Measurements from ENCODE around the gene KCNK5. TPM values are rescaled to one million over a fixed set of nuclear protein-coding genes. Genes with fewer than 3 reads are reported as not detected.

The KCNK5 gene
- total and polyA plus RNA-seq, 9 of the 15 experiments (the other 6 are each of a cell fraction or from before 2014, with no cell fraction given): 1.5 to 45.8 (median 25.8) TPM

GRCh38 chr6:39189915-39190544, 39.2 kb downstream of the KCNK5 start:
- peak; percentile 58 to 73 (median 64) for DNase-seq (ENCODE audit: extremely low read depth in 1 of 4, low spot score in 3 of 4)
- in situ Hi-C loops (cut with MboI): no loop called here
- TF ChIP-seq NR1H2 (CRISPR knock-in tag; IDR thresholded peaks at IDR 0.05) (no peak), ETS2 (tag; IDR thresholded peaks at IDR 0.05; ENCODE audit: borderline replicate concordance, poor library complexity, severe bottlenecking) (no peak), ELK3 (CRISPR knock-in tag; IDR thresholded peaks at IDR 0.05) (no peak), CBX8 (IDR thresholded peaks at IDR 0.05; ENCODE audit: borderline replicate concordance, extremely low read depth, low read depth, low read length, poor library complexity, severe bottlenecking) (no peak), GABPA (tag; conservative IDR thresholded peaks at IDR 0.05; ENCODE audit: low read depth) (no peak), ZC3H4 (CRISPR knock-in tag; IDR thresholded peaks at IDR 0.05; ENCODE audit: borderline replicate concordance) (no peak)
- TF ChIP-seq, protein P1, sequence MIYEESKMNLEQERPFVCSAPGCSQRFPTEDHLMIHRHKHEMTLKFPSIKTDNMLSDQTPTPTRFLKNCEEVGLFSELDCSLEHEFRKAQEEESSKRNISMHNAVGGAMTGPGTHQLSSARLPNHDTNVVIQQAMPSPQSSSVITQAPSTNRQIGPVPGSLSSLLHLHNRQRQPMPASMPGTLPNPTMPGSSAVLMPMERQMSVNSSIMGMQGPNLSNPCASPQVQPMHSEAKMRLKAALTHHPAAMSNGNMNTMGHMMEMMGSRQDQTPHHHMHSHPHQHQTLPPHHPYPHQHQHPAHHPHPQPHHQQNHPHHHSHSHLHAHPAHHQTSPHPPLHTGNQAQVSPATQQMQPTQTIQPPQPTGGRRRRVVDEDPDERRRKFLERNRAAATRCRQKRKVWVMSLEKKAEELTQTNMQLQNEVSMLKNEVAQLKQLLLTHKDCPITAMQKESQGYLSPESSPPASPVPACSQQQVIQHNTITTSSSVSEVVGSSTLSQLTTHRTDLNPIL (CRISPR knock-in tag; IDR thresholded peaks at IDR 0.05): no peak
- TF ChIP-seq, protein P2, sequence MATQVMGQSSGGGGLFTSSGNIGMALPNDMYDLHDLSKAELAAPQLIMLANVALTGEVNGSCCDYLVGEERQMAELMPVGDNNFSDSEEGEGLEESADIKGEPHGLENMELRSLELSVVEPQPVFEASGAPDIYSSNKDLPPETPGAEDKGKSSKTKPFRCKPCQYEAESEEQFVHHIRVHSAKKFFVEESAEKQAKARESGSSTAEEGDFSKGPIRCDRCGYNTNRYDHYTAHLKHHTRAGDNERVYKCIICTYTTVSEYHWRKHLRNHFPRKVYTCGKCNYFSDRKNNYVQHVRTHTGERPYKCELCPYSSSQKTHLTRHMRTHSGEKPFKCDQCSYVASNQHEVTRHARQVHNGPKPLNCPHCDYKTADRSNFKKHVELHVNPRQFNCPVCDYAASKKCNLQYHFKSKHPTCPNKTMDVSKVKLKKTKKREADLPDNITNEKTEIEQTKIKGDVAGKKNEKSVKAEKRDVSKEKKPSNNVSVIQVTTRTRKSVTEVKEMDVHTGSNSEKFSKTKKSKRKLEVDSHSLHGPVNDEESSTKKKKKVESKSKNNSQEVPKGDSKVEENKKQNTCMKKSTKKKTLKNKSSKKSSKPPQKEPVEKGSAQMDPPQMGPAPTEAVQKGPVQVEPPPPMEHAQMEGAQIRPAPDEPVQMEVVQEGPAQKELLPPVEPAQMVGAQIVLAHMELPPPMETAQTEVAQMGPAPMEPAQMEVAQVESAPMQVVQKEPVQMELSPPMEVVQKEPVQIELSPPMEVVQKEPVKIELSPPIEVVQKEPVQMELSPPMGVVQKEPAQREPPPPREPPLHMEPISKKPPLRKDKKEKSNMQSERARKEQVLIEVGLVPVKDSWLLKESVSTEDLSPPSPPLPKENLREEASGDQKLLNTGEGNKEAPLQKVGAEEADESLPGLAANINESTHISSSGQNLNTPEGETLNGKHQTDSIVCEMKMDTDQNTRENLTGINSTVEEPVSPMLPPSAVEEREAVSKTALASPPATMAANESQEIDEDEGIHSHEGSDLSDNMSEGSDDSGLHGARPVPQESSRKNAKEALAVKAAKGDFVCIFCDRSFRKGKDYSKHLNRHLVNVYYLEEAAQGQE (IDR thresholded peaks at IDR 0.05; ENCODE audit: borderline replicate concordance): peak; percentile 41
- TF ChIP-seq, protein P2 (CRISPR knock-in tag; IDR thresholded peaks at IDR 0.05; ENCODE audit: low read depth): no peak

More at GRCh38 chr6:39189915-39190544, 39.2 kb downstream of the KCNK5 start:
- Histone ChIP-seq H4K20me1 (replicated peaks; ENCODE audit: control insufficient read depth, insufficient read depth, low read length) (peaks cover 42% of the 10 kb centered on the region), H3K27ac (ENCODE audit: extremely low read depth, low read depth, low read length) (no peak overlapping the region), H3K9ac (ENCODE audit: insufficient read depth in 1 of 2, low read depth in 2 of 2, low read length in 2 of 2) (peak overlapping the region in 1 of 2 experiments; percentile 81; a peak in 2 of 4 replicates), H3K9me3 (replicated peaks; ENCODE audit: control insufficient read depth, insufficient read depth, low read depth, low read length) (no peaks in the 10 kb centered on the region), H3K27me3 (ENCODE audit: control insufficient read depth in 2 of 2, insufficient read depth in 2 of 2, low read length in 2 of 2) (no peaks in the 10 kb centered on the region), H3K9me1 (ENCODE audit: control insufficient read depth, insufficient read depth, low read length) (peaks cover 25% of the 10 kb centered on the region), H3K4me1 (replicated peaks in 1 of 2; ENCODE audit: control insufficient read depth in 2 of 2, insufficient read depth in 2 of 2, low read length in 2 of 2) (peaks cover 44 to 48% of the 10 kb centered on the region in 2 experiments), H3K4me3 (no peak overlapping the region), H3K36me3 (ENCODE audit: control insufficient read depth, insufficient read depth, low read length) (peaks cover 93% of the 10 kb centered on the region), H2AFZ (ENCODE audit: low read depth, low read length) (no peak overlapping the region), H3K4me2 (ENCODE audit: insufficient read depth, low read length) (no peak overlapping the region), H3K79me2 (ENCODE audit: control insufficient read depth, insufficient read depth, low read length) (peaks cover 49% of the 10 kb centered on the region)
- BruUV-seq (replicated peaks): no TSS peak
- intact Hi-C loops (cut with micrococcal nuclease): no loop called here
- peak; percentile 79 for ATAC-seq
- peak; percentile 42 for FAIRE-seq
- ChIA-PET CTCF (ENCODE audit: low intra/inter-chr PET ratio) (no interaction called here), POLR2A (interaction anchor here (0.5 to 1.3 kb wide), 6 partner anchors 10 to 223 kb away, joined by 3 to 5 read pairs (median 3); no protein-coding TSS in a partner anchor)
- 82% methylated on average over 15 of the region's 15 CpGs for WGBS (ENCODE audit: insufficient coverage, low coverage, missing lambda C conversion rate)
